WTC11 (cell line): Measurements from ENCODE around the gene ITGAE. TPM values are rescaled to one million over a fixed set of nuclear protein-coding genes. Genes with fewer than 3 reads are reported as not detected.

Experiments used
- ATAC-seq: fragments of 200-7000 bp; cut with Tn5 transposase; 2 replicates; pipeline ENCODE4 v1.10.0; 2021; ENCODE audit warnings: mild to moderate bottlenecking, moderate library complexity
- CTCF ChIA-PET: fragments of 300-600 bp; sonication (Branson Sonifier 250); formaldehyde crosslinking; loops from one replicate; lab custom pipeline; 2021; ENCODE audit warnings: antibody characterized with exemption; lab: Charles Lee
- POLR2A ChIA-PET: fragments of 350-600 bp; sonication (Branson Sonifier 250); formaldehyde crosslinking; loops from one replicate; lab custom pipeline; 2021; ENCODE audit warnings: antibody characterized with exemption; lab: Charles Lee
- DNase-seq: peaks from one replicate; pipeline ENCODE4 v3.0.0; 2021; ENCODE audit warnings: low spot score
- H3K27ac Mint-ChIP-seq: 2 replicates; pipeline ENCODE4 v1.8.0; 2021; ENCODE audit warnings: mixed read lengths
- H3K27me3 Mint-ChIP-seq: 2 replicates; pipeline ENCODE4 v1.8.0; 2021; ENCODE audit warnings: low read depth, mild to moderate bottlenecking, moderate library complexity, mixed read lengths
- H3K36me3 Mint-ChIP-seq: 2 replicates; pipeline ENCODE4 v1.8.0; 2021; ENCODE audit warnings: mixed read lengths
- H3K4me1 Mint-ChIP-seq: 2 replicates; pipeline ENCODE4 v1.8.0; 2022; ENCODE audit warnings: mixed read lengths
- H3K4me3 Mint-ChIP-seq: 2 replicates; pipeline ENCODE4 v1.8.0; 2021; ENCODE audit warnings: mild to moderate bottlenecking, moderate library complexity, mixed read lengths
- H3K9me3 Mint-ChIP-seq: 2 replicates; pipeline ENCODE4 v1.8.0; 2021; ENCODE audit warnings: mixed read lengths
- RELA ChIP-seq: sonication (generic); formaldehyde crosslinking; IDR thresholded peaks from 2 replicates; pipeline ENCODE4 v1.8.1; 2022; ENCODE audit warnings: missing genetic modification reagents, mild to moderate bottlenecking, borderline replicate concordance
- SMAD4 ChIP-seq: sonication (generic); formaldehyde crosslinking; IDR thresholded peaks from 2 replicates; pipeline ENCODE4 v1.8.0; 2022; ENCODE audit warnings: mild to moderate bottlenecking, missing genetic modification reagents
- ZNF396 ChIP-seq: fragments of 250-450 bp; sonication (Bioruptor Pico); IDR thresholded peaks from 2 replicates; pipeline ENCODE4 v1.8.0; 2021; ENCODE audit warnings: mild to moderate bottlenecking, moderate library complexity, borderline replicate concordance
- total RNA-seq: library from RNA; stranded (reverse); gene quantifications from 3 replicates; pipeline ENCODE4 v1.2.3, GENCODE V29; 2021
- TF ChIP-seq, protein P1 (sequence below): sonication (generic); formaldehyde crosslinking; IDR thresholded peaks from 2 replicates; pipeline ENCODE4 v1.8.0; 2023; ENCODE audit warnings: missing genetic modification reagents
- TF ChIP-seq, protein P2 (sequence below): fragments of 250-450 bp; sonication (Bioruptor Pico); IDR thresholded peaks from 2 replicates; pipeline ENCODE4 v2.1.2; 2022; ENCODE audit warnings: mild to moderate bottlenecking, moderate library complexity
- TF ChIP-seq, protein P3 (sequence below): sonication (generic); formaldehyde crosslinking; IDR thresholded peaks from 2 replicates; pipeline ENCODE4 v1.8.0; 2022; ENCODE audit warnings: missing genetic modification reagents
- TF ChIP-seq, protein P4 (sequence below): sonication (generic); formaldehyde crosslinking; IDR thresholded peaks from 2 replicates; pipeline ENCODE4 v1.8.1; 2023; ENCODE audit warnings: mild to moderate bottlenecking, missing genetic modification reagents, borderline replicate concordance
- TF ChIP-seq, protein P5 (sequence below): fragments of 250-450 bp; sonication (Bioruptor Pico); conservative IDR thresholded peaks from 2 replicates; pipeline ENCODE4 v1.9.0; 2021; ENCODE audit warnings: mild to moderate bottlenecking
- TF ChIP-seq, protein P6 (sequence below): sonication (generic); formaldehyde crosslinking; IDR thresholded peaks from 2 replicates; pipeline ENCODE4 v1.8.0; 2023; ENCODE audit warnings: mild to moderate bottlenecking, missing genetic modification reagents

ITGAE gene
- total RNA-seq, 1 experiment from 2014 or later = 19.5 TPM

DNA sequence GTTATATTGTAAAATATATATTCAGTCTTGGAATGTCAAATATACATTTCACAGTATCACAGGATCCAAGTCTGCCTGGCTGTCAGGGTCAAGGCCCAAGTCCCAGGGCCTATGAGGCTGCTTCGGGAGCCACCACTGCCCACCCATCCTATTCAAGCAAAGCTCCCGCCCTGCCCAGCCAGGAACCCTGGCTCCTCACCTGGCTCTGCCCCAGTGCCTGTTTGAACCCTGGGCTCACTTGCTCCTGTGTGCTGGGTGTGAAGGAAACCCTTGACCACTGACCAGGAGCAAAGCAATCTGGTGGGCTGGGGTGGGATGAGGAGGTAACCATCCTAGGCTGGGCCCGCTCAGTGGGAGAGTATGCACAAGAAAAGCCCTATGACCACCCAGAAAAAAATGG lies 27.0 kb downstream of the ITGAE start:
- TF ChIP-seq, protein P1, sequence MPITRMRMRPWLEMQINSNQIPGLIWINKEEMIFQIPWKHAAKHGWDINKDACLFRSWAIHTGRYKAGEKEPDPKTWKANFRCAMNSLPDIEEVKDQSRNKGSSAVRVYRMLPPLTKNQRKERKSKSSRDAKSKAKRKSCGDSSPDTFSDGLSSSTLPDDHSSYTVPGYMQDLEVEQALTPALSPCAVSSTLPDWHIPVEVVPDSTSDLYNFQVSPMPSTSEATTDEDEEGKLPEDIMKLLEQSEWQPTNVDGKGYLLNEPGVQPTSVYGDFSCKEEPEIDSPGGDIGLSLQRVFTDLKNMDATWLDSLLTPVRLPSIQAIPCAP (CRISPR knock-in tag) = no peak
- no peak for TF ChIP-seq ZNF396
- TF ChIP-seq SMAD4 = no peak
- TF ChIP-seq, protein P2, sequence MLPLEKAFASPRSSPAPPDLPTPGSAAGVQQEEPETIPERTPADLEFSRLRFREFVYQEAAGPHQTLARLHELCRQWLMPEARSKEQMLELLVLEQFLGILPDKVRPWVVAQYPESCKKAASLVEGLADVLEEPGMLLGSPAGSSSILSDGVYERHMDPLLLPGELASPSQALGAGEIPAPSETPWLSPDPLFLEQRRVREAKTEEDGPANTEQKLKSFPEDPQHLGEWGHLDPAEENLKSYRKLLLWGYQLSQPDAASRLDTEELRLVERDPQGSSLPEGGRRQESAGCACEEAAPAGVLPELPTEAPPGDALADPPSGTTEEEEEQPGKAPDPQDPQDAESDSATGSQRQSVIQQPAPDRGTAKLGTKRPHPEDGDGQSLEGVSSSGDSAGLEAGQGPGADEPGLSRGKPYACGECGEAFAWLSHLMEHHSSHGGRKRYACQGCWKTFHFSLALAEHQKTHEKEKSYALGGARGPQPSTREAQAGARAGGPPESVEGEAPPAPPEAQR (CRISPR knock-in tag) = no peak
- TF ChIP-seq RELA (CRISPR knock-in tag) = no peak
- TF ChIP-seq, protein P3, sequence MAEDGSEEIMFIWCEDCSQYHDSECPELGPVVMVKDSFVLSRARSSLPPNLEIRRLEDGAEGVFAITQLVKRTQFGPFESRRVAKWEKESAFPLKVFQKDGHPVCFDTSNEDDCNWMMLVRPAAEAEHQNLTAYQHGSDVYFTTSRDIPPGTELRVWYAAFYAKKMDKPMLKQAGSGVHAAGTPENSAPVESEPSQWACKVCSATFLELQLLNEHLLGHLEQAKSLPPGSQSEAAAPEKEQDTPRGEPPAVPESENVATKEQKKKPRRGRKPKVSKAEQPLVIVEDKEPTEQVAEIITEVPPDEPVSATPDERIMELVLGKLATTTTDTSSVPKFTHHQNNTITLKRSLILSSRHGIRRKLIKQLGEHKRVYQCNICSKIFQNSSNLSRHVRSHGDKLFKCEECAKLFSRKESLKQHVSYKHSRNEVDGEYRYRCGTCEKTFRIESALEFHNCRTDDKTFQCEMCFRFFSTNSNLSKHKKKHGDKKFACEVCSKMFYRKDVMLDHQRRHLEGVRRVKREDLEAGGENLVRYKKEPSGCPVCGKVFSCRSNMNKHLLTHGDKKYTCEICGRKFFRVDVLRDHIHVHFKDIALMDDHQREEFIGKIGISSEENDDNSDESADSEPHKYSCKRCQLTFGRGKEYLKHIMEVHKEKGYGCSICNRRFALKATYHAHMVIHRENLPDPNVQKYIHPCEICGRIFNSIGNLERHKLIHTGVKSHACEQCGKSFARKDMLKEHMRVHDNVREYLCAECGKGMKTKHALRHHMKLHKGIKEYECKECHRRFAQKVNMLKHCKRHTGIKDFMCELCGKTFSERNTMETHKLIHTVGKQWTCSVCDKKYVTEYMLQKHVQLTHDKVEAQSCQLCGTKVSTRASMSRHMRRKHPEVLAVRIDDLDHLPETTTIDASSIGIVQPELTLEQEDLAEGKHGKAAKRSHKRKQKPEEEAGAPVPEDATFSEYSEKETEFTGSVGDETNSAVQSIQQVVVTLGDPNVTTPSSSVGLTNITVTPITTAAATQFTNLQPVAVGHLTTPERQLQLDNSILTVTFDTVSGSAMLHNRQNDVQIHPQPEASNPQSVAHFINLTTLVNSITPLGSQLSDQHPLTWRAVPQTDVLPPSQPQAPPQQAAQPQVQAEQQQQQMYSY = no peak
- TF ChIP-seq, protein P4, sequence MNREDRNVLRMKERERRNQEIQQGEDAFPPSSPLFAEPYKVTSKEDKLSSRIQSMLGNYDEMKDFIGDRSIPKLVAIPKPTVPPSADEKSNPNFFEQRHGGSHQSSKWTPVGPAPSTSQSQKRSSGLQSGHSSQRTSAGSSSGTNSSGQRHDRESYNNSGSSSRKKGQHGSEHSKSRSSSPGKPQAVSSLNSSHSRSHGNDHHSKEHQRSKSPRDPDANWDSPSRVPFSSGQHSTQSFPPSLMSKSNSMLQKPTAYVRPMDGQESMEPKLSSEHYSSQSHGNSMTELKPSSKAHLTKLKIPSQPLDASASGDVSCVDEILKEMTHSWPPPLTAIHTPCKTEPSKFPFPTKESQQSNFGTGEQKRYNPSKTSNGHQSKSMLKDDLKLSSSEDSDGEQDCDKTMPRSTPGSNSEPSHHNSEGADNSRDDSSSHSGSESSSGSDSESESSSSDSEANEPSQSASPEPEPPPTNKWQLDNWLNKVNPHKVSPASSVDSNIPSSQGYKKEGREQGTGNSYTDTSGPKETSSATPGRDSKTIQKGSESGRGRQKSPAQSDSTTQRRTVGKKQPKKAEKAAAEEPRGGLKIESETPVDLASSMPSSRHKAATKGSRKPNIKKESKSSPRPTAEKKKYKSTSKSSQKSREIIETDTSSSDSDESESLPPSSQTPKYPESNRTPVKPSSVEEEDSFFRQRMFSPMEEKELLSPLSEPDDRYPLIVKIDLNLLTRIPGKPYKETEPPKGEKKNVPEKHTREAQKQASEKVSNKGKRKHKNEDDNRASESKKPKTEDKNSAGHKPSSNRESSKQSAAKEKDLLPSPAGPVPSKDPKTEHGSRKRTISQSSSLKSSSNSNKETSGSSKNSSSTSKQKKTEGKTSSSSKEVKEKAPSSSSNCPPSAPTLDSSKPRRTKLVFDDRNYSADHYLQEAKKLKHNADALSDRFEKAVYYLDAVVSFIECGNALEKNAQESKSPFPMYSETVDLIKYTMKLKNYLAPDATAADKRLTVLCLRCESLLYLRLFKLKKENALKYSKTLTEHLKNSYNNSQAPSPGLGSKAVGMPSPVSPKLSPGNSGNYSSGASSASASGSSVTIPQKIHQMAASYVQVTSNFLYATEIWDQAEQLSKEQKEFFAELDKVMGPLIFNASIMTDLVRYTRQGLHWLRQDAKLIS (CRISPR knock-in tag) = no peak
- TF ChIP-seq, protein P5, sequence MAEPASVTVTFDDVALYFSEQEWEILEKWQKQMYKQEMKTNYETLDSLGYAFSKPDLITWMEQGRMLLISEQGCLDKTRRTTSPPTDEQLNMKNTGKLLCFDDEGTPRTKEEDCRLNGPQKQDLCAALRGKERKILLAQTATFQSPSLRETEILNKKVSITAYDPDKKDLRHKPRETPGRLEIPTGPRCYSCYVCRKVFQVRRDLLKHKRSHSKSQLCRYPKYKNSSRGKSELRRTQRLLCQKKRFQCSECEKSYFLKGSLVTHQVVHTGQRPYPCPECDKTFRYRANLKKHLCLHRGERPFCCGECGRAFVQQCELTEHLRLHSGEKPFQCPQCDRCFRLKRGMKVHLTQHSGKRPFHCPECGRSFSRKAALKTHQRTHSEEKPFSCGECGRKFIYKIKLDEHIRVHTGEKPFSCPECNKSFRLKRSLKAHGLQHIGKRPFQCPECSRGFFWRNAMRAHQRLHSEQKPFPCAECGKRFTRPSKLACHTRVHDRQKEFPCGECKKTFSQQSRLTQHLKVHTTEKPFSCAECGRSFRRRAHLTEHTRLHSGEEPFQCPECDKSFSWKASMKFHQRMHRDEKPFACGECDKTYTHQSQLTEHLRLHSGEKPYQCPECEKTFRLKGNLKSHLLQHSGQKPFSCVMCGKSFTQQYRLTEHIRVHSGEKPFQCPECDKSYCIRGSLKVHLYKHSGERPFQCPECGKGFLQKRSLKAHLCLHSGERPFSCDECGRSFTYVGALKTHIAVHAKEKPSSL (CRISPR knock-in tag) = no peak
- TF ChIP-seq, protein P6, sequence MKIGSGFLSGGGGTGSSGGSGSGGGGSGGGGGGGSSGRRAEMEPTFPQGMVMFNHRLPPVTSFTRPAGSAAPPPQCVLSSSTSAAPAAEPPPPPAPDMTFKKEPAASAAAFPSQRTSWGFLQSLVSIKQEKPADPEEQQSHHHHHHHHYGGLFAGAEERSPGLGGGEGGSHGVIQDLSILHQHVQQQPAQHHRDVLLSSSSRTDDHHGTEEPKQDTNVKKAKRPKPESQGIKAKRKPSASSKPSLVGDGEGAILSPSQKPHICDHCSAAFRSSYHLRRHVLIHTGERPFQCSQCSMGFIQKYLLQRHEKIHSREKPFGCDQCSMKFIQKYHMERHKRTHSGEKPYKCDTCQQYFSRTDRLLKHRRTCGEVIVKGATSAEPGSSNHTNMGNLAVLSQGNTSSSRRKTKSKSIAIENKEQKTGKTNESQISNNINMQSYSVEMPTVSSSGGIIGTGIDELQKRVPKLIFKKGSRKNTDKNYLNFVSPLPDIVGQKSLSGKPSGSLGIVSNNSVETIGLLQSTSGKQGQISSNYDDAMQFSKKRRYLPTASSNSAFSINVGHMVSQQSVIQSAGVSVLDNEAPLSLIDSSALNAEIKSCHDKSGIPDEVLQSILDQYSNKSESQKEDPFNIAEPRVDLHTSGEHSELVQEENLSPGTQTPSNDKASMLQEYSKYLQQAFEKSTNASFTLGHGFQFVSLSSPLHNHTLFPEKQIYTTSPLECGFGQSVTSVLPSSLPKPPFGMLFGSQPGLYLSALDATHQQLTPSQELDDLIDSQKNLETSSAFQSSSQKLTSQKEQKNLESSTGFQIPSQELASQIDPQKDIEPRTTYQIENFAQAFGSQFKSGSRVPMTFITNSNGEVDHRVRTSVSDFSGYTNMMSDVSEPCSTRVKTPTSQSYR = no peak
- peaks cover 14% of the 10 kb centered on the region for H3K4me1 Mint-ChIP-seq
- H3K27ac Mint-ChIP-seq = no peak overlapping the region
- ATAC-seq (no peak), DNase-seq (no peak)
- no peak overlapping the region for H3K4me3 Mint-ChIP-seq
- peaks cover 4% of the 10 kb centered on the region; the same call in 1 of the 2 replicates for H3K9me3 Mint-ChIP-seq
- no peaks in the 10 kb centered on the region; the same call in 1 of the 2 replicates for H3K27me3 Mint-ChIP-seq
- ChIA-PET POLR2A (no interaction called here), CTCF (interaction anchor here (0.6 to 7.5 kb wide), 4 partner anchors 22 to 44 kb away, joined by 3 to 125 read pairs (median 3); no protein-coding TSS in a partner anchor)
- H3K36me3 Mint-ChIP-seq = no peaks in the 10 kb centered on the region
